IMR-90 (cell line): ENCODE data around the gene POLR3E.

Experiments
- MAFK ChIP-seq: IDR thresholded peaks from 2 replicates; pipeline ENCODE4 v1.6.1; 2012; ENCODE audit warnings: low read depth, low read length, improper control_type of control experiment
- POLR2A ChIP-seq: IDR thresholded peaks from 2 replicates; pipeline ENCODE4 v1.6.1; 2012; ENCODE audit warnings: mild to moderate bottlenecking, low read depth, low read length
- RFX5 ChIP-seq: IDR thresholded peaks from 2 replicates; pipeline ENCODE4 v1.8.0; 2012; ENCODE audit warnings: low read depth, mild to moderate bottlenecking, low read length, moderate library complexity
- SMC3 ChIP-seq: fragments of 150-350 bp; IDR thresholded peaks from 2 replicates; pipeline ENCODE4 v1.6.1; 2016; ENCODE audit warnings: low read depth, mild to moderate bottlenecking, antibody characterized with exemption, low read length, moderate library complexity
- TF ChIP-seq, protein P1 (sequence below): conservative IDR thresholded peaks from 2 replicates; pipeline ENCODE4 v1.5.1; 2012; ENCODE audit warnings: mild to moderate bottlenecking, low read depth, low read length, improper control_type of control experiment

DNA sequence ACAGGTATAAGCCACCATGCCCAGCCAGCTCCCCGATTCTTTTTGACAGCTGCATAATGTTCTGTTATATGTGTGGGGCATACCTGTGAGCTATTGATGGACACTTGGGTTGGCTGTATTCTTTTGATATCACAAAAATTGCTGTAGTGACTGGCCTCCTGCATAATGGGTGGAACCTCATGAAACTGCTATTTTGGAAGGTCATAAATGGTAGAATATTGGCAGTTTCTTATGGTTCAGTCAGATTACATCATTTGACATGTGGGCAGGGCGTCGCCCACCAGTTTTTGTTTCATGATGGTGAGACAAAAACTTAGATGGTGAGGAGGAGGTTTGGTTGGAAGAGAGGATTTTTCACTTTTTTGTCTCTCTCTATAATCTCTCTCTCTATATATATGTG lies 26.7 kb upstream of the POLR3E start:
- TF ChIP-seq, protein P1, sequence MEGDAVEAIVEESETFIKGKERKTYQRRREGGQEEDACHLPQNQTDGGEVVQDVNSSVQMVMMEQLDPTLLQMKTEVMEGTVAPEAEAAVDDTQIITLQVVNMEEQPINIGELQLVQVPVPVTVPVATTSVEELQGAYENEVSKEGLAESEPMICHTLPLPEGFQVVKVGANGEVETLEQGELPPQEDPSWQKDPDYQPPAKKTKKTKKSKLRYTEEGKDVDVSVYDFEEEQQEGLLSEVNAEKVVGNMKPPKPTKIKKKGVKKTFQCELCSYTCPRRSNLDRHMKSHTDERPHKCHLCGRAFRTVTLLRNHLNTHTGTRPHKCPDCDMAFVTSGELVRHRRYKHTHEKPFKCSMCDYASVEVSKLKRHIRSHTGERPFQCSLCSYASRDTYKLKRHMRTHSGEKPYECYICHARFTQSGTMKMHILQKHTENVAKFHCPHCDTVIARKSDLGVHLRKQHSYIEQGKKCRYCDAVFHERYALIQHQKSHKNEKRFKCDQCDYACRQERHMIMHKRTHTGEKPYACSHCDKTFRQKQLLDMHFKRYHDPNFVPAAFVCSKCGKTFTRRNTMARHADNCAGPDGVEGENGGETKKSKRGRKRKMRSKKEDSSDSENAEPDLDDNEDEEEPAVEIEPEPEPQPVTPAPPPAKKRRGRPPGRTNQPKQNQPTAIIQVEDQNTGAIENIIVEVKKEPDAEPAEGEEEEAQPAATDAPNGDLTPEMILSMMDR = no peak
- TF ChIP-seq MAFK (no peak), POLR2A (no peak), RFX5 (no peak), SMC3 (no peak)
